Mesothelial cell of epicardium (in vitro differentiated cells): ENCODE results near the gene SLC9A3. TPM values are rescaled to one million over a fixed set of nuclear protein-coding genes. Genes with fewer than 3 reads are reported as not detected.
A peak's percentile ranks its signal among the peaks of the same experiment; 100 is the strongest.

ENCODE experiments used
- DNase-seq, 2 experiments: peaks; one replicate each; pipeline ENCODE4 v3.0.0; 2021; ENCODE audit warnings: low spot score in 2 of 2; ENCODE audit not compliant: unreplicated experiment in 2 of 2
- H3K27ac Mint-ChIP-seq: 2 replicates; pipeline ENCODE4 v1.8.0; 2021; ENCODE audit warnings: mixed read lengths
- H3K27me3 Mint-ChIP-seq: 2 replicates; pipeline ENCODE4 v1.8.0; 2021; ENCODE audit warnings: low read depth, mixed read lengths
- H3K36me3 Mint-ChIP-seq: 2 replicates; pipeline ENCODE4 v1.8.0; 2021; ENCODE audit warnings: mixed read lengths
- H3K4me1 Mint-ChIP-seq: 2 replicates; pipeline ENCODE4 v1.8.0; 2021; ENCODE audit warnings: mixed read lengths
- H3K4me3 Mint-ChIP-seq: 2 replicates; pipeline ENCODE4 v1.8.0; 2021; ENCODE audit warnings: mild to moderate bottlenecking, moderate library complexity, mixed read lengths
- H3K9me3 Mint-ChIP-seq: 2 replicates; pipeline ENCODE4 v1.8.0; 2021; ENCODE audit warnings: mixed read lengths
- CTCF ChIP-seq: fragments of 200-600 bp; sonication (generic); IDR thresholded peaks from one replicate; pipeline ENCODE4 v1.5.0; 2021; ENCODE audit warnings: antibody characterized with exemption; ENCODE audit not compliant: unreplicated experiment
- total RNA-seq: library from RNA; stranded (reverse); gene quantifications from 3 replicates; pipeline ENCODE4 v1.2.1, GENCODE V29; 2021

The SLC9A3 gene
- 1.9 to 2.4 TPM (median 2.3 TPM) in 3 replicates for total RNA-seq

GRCh38 chr5:524234-524972 is at the start of gene SLC9A3:
TSS of gene SLC9A3 (minus strand) at chr5:524449.
- H3K4me3 Mint-ChIP-seq = peak within 1 kb of the TSS; percentile 59
- DNase-seq = no peak
- H3K9me3 Mint-ChIP-seq = no peaks in the 10 kb centered on the region
- no peaks in the 10 kb centered on the region for H3K36me3 Mint-ChIP-seq
- H3K27me3 Mint-ChIP-seq = peaks cover 82% of the 10 kb centered on the region
- H3K4me1 Mint-ChIP-seq = peaks cover 11% of the 10 kb centered on the region
- no peak for TF ChIP-seq CTCF
- H3K27ac Mint-ChIP-seq = no peak within 1 kb of the TSS

DNA sequence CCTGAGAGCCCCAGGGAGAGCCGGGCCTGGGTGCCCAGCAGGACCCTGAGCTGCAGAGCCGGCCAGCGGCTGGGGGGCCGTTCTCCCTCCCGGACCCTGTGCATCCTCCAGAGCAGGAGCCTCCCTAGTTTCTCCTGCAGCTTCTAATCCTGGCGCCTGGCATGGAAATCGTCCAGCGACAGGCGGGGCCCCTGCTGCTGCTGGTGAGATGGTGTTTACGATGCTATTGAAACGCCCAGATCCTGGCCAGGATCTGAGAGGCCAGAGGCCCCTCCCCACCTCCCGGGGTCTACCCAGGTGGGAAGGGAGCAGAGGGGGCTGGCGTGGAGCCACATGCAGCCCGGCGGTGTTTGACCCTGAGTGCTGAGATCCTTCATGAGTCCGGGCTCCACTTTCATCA is 49.7 kb upstream of the SLC9A3 start:
- no peak overlapping the region for H3K4me3 Mint-ChIP-seq

GRCh38 chr5:573206-573605 is 49.0 kb upstream of the SLC9A3 start:
- H3K36me3 Mint-ChIP-seq = no peaks in the 10 kb centered on the region
- H3K27ac Mint-ChIP-seq = no peak overlapping the region
- no peak overlapping the region for H3K4me3 Mint-ChIP-seq

More for the DNA sequence above, 49.7 kb upstream of the SLC9A3 start:
- peaks cover 23% of the 10 kb centered on the region for H3K9me3 Mint-ChIP-seq
- TF ChIP-seq CTCF = no peak
- peaks cover 34% of the 10 kb centered on the region for H3K27me3 Mint-ChIP-seq
- no peak for DNase-seq
- H3K4me1 Mint-ChIP-seq = no peaks in the 10 kb centered on the region
- no peaks in the 10 kb centered on the region for H3K36me3 Mint-ChIP-seq
- no peak overlapping the region for H3K27ac Mint-ChIP-seq

GRCh38 chr5:572398-573019 is 48.3 kb upstream of the SLC9A3 start:
- Mint-ChIP-seq H3K27ac (no peak overlapping the region), H3K4me3 (no peak overlapping the region), H3K27me3 (peaks cover 34% of the 10 kb centered on the region), H3K36me3 (no peaks in the 10 kb centered on the region), H3K4me1 (no peaks in the 10 kb centered on the region), H3K9me3 (peaks cover 16% of the 10 kb centered on the region)
- DNase-seq = no peak
- TF ChIP-seq CTCF = no peak

More at GRCh38 chr5:573206-573605, 49.0 kb upstream of the SLC9A3 start:
- DNase-seq = no peak
- peaks cover 34% of the 10 kb centered on the region for H3K27me3 Mint-ChIP-seq
- H3K4me1 Mint-ChIP-seq = no peaks in the 10 kb centered on the region
- H3K9me3 Mint-ChIP-seq = peaks cover 23% of the 10 kb centered on the region
- TF ChIP-seq CTCF = no peak

DNA sequence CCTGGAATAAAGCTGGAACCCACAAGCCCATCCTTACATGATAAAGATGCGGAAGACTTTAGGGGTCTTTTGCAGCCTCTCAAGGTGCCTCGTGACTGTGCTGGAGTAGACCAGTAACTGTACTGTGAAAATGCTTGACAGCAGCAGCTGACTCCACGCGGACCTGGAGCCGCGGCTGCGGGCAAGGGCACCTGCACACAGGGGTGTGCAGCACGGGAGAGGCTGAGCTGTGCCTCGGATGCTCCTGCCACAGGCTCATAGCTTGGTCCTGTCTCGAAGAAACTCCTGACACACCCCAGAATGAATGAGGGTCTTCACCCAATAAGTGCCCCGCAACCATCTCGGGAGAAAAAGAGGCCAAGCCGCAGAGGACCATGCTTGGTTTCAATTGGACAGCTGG is 47.5 kb upstream of the SLC9A3 start:
- H3K4me1 Mint-ChIP-seq = no peaks in the 10 kb centered on the region
- no peak for DNase-seq
- TF ChIP-seq CTCF = no peak
- H3K27ac Mint-ChIP-seq = no peak overlapping the region
- H3K27me3 Mint-ChIP-seq = peaks cover 41% of the 10 kb centered on the region
- no peak overlapping the region for H3K4me3 Mint-ChIP-seq
- H3K36me3 Mint-ChIP-seq = no peaks in the 10 kb centered on the region
- peaks cover 14% of the 10 kb centered on the region for H3K9me3 Mint-ChIP-seq
